ENCODE measurements around the gene E2F4. TPM values are rescaled to one million over a fixed set of nuclear protein-coding genes. Genes with fewer than 3 reads are reported as not detected.
A peak's percentile ranks its signal among the peaks of the same experiment; 100 is the strongest.

Gene E2F4
- total and polyA plus RNA-seq, 2 of the 8 experiments (the other 6 are each of a cell fraction or from before 2014, with no cell fraction given), result 79.9 to 157 TPM

DNA sequence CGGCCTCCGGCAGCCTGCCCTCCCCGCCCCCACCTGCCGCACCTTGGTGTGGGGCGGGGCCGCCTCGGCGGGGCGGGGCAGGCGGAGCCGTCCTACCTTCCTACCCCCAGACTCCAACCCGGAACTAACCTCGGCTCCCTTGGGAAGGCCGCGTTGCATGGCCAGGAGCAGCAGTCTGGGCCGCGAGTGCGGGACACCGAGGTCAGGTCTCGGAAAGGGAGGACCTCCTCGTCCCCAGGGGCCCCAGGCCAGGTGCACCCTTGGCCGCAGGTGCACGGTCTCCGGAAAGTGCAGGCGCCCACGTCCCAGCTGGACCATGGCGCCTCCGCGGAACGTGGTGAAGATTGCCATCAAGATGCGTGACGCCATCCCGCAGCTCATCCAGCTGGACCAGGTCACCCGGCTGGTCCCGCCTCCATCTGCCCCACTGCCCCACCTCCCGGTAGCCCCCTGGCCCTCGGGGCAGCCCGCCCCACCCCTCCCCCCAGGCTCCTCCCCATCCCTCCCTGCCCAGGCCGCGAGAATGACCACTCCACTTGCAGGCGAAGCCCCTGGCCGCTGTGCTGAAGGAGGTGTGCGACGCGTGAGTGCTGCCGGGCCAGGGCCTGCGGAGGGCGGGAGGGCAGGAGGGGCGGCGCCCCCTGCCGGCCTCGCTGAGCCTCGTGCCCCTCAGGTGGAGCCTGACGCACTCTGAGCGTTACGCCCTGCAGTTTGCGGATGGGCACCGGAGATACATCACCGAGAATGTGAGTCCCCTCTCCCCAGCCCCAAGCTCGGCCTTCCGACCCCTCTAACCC is 7.3 kb downstream of the E2F4 start, which contains the start of gene ELMO3 (continued):
- TF ChIP-seq TAF7 (optimal IDR thresholded peaks at IDR 0.05; ENCODE audit: borderline replicate concordance, low read depth, low read length) (no peak), CBX8 (IDR thresholded peaks at IDR 0.05; ENCODE audit: borderline replicate concordance, low read depth, low read length) (no peak), RFX5 (IDR thresholded peaks at IDR 0.05; ENCODE audit: borderline replicate concordance, low read depth, low read length) (no peak), ZNF274 (IDR thresholded peaks at IDR 0.05; ENCODE audit: borderline replicate concordance, extremely low read depth, low read length) (no peak), ASH2L (IDR thresholded peaks at IDR 0.05; ENCODE audit: low read length) (peak; percentile 59), JUND (IDR thresholded peaks at IDR 0.05; ENCODE audit: low read length) (no peak), HDAC6 (IDR thresholded peaks at IDR 0.05; ENCODE audit: low read depth, low read length) (no peak), POLR2AphosphoS5 (IDR thresholded peaks at IDR 0.05; ENCODE audit: low read depth, low read length) (peak; percentile 51; the same call in 1 of the 2 replicates), CTCF (IDR thresholded peaks at IDR 0.05; ENCODE audit: control extremely low read depth in 1 of 3, insufficient read depth in 1 of 3, low read depth in 1 of 3, low read length in 3 of 3) (peak; percentile 88 to 94 (median 89)), NRF1 (IDR thresholded peaks at IDR 0.05; ENCODE audit: low read depth, low read length) (no peak), CEBPB (IDR thresholded peaks at IDR 0.05; ENCODE audit: low read depth, low read length) (no peak), BCL11A (IDR thresholded peaks at IDR 0.05; ENCODE audit: low read depth in 2 of 2, low read length in 2 of 2) (no peak), TBP (IDR thresholded peaks at IDR 0.05; ENCODE audit: low read depth, low read length) (peak; percentile 16; the same call in 1 of the 2 replicates), CBX5 (IDR thresholded peaks at IDR 0.05; ENCODE audit: low read depth, low read length) (no peak), ATF2 (IDR thresholded peaks at IDR 0.05; ENCODE audit: low read length) (no peak), EP300 (IDR thresholded peaks at IDR 0.05; ENCODE audit: borderline replicate concordance in 1 of 2, low read depth in 2 of 2, low read length in 2 of 2) (no peak), SP1 (IDR thresholded peaks at IDR 0.05; ENCODE audit: low read depth, low read length) (no peak), SAP30 (IDR thresholded peaks at IDR 0.05; ENCODE audit: insufficient read depth, insufficient replicate concordance, low read length) (no peak)
- TF ChIP-seq, protein P1, sequence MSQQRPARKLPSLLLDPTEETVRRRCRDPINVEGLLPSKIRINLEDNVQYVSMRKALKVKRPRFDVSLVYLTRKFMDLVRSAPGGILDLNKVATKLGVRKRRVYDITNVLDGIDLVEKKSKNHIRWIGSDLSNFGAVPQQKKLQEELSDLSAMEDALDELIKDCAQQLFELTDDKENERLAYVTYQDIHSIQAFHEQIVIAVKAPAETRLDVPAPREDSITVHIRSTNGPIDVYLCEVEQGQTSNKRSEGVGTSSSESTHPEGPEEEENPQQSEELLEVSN (IDR thresholded peaks at IDR 0.05), result peak; percentile 89
